ENCODE results near the gene PTPRT. TPM values are rescaled to one million over a fixed set of nuclear protein-coding genes. Genes with fewer than 3 reads are reported as not detected.

PTPRT gene
- total RNA-seq, 1 experiment from 2014 or later: 0.13 TPM

GRCh38 chr20:42295592-42295991 lies 894.1 kb downstream of the PTPRT start:
- H3K18ac ChIP-seq (ENCODE audit: insufficient read length, low read depth, low read length): no peak overlapping the region
- no peak overlapping the region for H3K23ac ChIP-seq (ENCODE audit: insufficient read length, low read depth, low read length)
- no peak overlapping the region for H2AFZ ChIP-seq (ENCODE audit: low read length)
- H4K5ac ChIP-seq (ENCODE audit: insufficient read length, low read depth, low read length): no peak overlapping the region
- no peak overlapping the region for H3K27ac Mint-ChIP-seq
- H3K56ac ChIP-seq (ENCODE audit: insufficient read length, low read depth, low read length): no peak overlapping the region
- no peak overlapping the region for H3K27ac ChIP-seq (ENCODE audit: insufficient read length, low read depth, low read length)
- H2BK20ac ChIP-seq (ENCODE audit: low read depth, low read length, poor library complexity, severe bottlenecking): no peak overlapping the region
- no peaks in the 10 kb centered on the region for H3K9me3 Mint-ChIP-seq
- no peak overlapping the region for H2BK120ac ChIP-seq (ENCODE audit: low read depth, low read length, poor library complexity, severe bottlenecking)
- H2AK5ac ChIP-seq (ENCODE audit: insufficient read length, low read length): no peak overlapping the region
- H3K79me1 ChIP-seq (ENCODE audit: insufficient read depth, low read depth, low read length, poor library complexity, severe bottlenecking): no peaks in the 10 kb centered on the region
- no peaks in the 10 kb centered on the region for H3K4me1 Mint-ChIP-seq
- H4K8ac ChIP-seq (replicated peaks; ENCODE audit: insufficient read length, low read depth, low read length): no peak overlapping the region
- no peaks in the 10 kb centered on the region for H4K20me1 ChIP-seq (ENCODE audit: control insufficient read depth, insufficient read depth, insufficient read length)
- no peaks in the 10 kb centered on the region for H3K23me2 ChIP-seq (ENCODE audit: insufficient read length, low read depth, low read length, poor library complexity, severe bottlenecking)
- DNase-seq: no peak
- no peaks in the 10 kb centered on the region for H3K36me3 Mint-ChIP-seq (ENCODE audit: insufficient read depth in 1 of 3, low read depth in 3 of 3)
- H3K14ac ChIP-seq (ENCODE audit: insufficient read depth, low read length): no peak overlapping the region
- H3K27me3 Mint-ChIP-seq (ENCODE audit: low read depth): no peaks in the 10 kb centered on the region
- H2BK12ac ChIP-seq (ENCODE audit: insufficient read length, low read depth, low read length): no peak overlapping the region
- H3K9ac ChIP-seq (ENCODE audit: extremely low read depth, insufficient read length, low read length): no peak overlapping the region
- no peak overlapping the region for H3K4ac ChIP-seq (ENCODE audit: low read depth, low read length)
- H3K4me1 ChIP-seq (ENCODE audit: insufficient read depth, low read length): no peaks in the 10 kb centered on the region
- WGBS (ENCODE audit: extremely low coverage, insufficient read length, low lambda C conversion rate): no CpG with 5 or more reads among the region's 3 CpGs
- no peaks in the 10 kb centered on the region for H3K9me3 ChIP-seq (ENCODE audit: control insufficient read depth, low read depth, low read length)
- no peak overlapping the region for H3T11ph ChIP-seq (ENCODE audit: low read length)
- no peak overlapping the region for H3K4me3 Mint-ChIP-seq
- H3K79me2 ChIP-seq (ENCODE audit: insufficient read depth, low read length): no peaks in the 10 kb centered on the region
- TF ChIP-seq, protein P1, sequence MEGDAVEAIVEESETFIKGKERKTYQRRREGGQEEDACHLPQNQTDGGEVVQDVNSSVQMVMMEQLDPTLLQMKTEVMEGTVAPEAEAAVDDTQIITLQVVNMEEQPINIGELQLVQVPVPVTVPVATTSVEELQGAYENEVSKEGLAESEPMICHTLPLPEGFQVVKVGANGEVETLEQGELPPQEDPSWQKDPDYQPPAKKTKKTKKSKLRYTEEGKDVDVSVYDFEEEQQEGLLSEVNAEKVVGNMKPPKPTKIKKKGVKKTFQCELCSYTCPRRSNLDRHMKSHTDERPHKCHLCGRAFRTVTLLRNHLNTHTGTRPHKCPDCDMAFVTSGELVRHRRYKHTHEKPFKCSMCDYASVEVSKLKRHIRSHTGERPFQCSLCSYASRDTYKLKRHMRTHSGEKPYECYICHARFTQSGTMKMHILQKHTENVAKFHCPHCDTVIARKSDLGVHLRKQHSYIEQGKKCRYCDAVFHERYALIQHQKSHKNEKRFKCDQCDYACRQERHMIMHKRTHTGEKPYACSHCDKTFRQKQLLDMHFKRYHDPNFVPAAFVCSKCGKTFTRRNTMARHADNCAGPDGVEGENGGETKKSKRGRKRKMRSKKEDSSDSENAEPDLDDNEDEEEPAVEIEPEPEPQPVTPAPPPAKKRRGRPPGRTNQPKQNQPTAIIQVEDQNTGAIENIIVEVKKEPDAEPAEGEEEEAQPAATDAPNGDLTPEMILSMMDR (conservative IDR thresholded peaks at IDR 0.05): peak; percentile 37; the same call in 2 of the 3 replicates
- H4K91ac ChIP-seq (ENCODE audit: insufficient read length, low read depth, low read length): no peak overlapping the region
- H2BK5ac ChIP-seq (ENCODE audit: insufficient read length, low read length): no peak overlapping the region
- H3K4me2 ChIP-seq (ENCODE audit: insufficient read depth, insufficient read length, low read length): no peak overlapping the region
- H2BK15ac ChIP-seq (ENCODE audit: low read depth, low read length): no peak overlapping the region
- H3K27me3 ChIP-seq (ENCODE audit: insufficient read depth, low read length): no peaks in the 10 kb centered on the region; the same call in 1 of the 2 replicates
